WI38 (cell line): Measurements from ENCODE around the gene ASCC1.
"Not testable (repeated sequence)": the region's sequence is repeated elsewhere in the genome, so short reads cannot be mapped to it uniquely, and the experiment has no call there.

Experiments used
- H3K4me3 ChIP-seq: 2 replicates; pipeline ENCODE4 v1.5.1; 2011; ENCODE audit warnings: low read depth, mild to moderate bottlenecking, control low read depth, low read length
- CTCF ChIP-seq: IDR thresholded peaks from 2 replicates; pipeline ENCODE4 v1.5.1; 2012; ENCODE audit warnings: low read depth, mild to moderate bottlenecking, control low read depth, low read length

ASCC1 gene

GRCh38 chr10:72140174-72140573 is 75.9 kb downstream of the ASCC1 start:
- H3K4me3 ChIP-seq: no peak overlapping the region

GRCh38 chr10:72137583-72137982 is 78.5 kb downstream of the ASCC1 start:
- no peak for TF ChIP-seq CTCF
- no peak overlapping the region for H3K4me3 ChIP-seq

More at GRCh38 chr10:72140174-72140573, 75.9 kb downstream of the ASCC1 start:
- no peak for TF ChIP-seq CTCF

- not testable (repeated sequence) for H3K4me3 ChIP-seq
Measured at GRCh38 chr10:72136225-72136624, 79.9 kb downstream of the ASCC1 start.

GRCh38 chr10:72134785-72135767 is 81.0 kb downstream of the ASCC1 start:
- no peak overlapping the region for H3K4me3 ChIP-seq
- TF ChIP-seq CTCF: no peak

GRCh38 chr10:72133517-72133916 is 82.6 kb downstream of the ASCC1 start:
- H3K4me3 ChIP-seq: no peak overlapping the region
- no peak for TF ChIP-seq CTCF

GRCh38 chr10:72132854-72133253 is 83.2 kb downstream of the ASCC1 start:
- no peak for TF ChIP-seq CTCF
- no peak overlapping the region for H3K4me3 ChIP-seq

GRCh38 chr10:72127571-72127970 is 88.5 kb downstream of the ASCC1 start:
- no peak for TF ChIP-seq CTCF

GRCh38 chr10:72126872-72127232 is 89.2 kb downstream of the ASCC1 start:
- no peak for TF ChIP-seq CTCF
- H3K4me3 ChIP-seq: no peak overlapping the region

More at GRCh38 chr10:72127571-72127970, 88.5 kb downstream of the ASCC1 start:
- H3K4me3 ChIP-seq: no peak overlapping the region
